Measurements from ENCODE around the gene KIF1A.

DNA sequence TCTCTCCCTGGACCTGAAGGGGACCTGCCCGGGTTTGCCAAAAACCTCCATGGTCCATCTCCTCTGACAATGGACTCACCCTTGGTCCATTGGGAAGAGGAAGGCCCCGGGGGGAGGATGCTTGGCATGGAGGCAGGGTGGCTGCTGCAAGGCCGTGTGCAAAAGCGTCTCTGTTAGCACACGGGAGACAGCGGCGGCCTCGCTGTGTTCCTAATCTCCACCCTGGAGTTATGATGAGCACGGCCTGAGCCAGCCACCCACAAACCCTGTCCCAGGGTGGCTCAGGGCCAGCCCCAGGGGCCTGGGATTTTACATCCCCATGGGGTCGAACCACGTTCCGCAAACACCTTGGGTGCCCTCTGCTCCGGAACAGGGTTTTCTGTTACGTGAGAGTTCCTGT lies 92.6 kb downstream of the KIF1A start:
- TF ChIP-seq POLR2AphosphoS5 (IDR thresholded peaks at IDR 0.05; ENCODE audit: low read depth, low read length) (no peak), POLR2A (IDR thresholded peaks at IDR 0.05; ENCODE audit: low read depth, low read length) (no peak), TAF1 (IDR thresholded peaks at IDR 0.05; ENCODE audit: borderline replicate concordance, low read depth, low read length) (no peak)
